ENCODE data around the gene CEP170. TPM values are rescaled to one million over a fixed set of nuclear protein-coding genes. Genes with fewer than 3 reads are reported as not detected.

Gene CEP170
- polyA plus RNA-seq, 1 donor from 2014 or later, result 403 TPM

- Histone ChIP-seq H3K79me2 (replicated peaks; ENCODE audit: insufficient read depth, low read length) (no peaks in the 10 kb centered on the region), H3K9me3 (ENCODE audit: low read length) (no peaks in the 10 kb centered on the region), H3K9me2 (ENCODE audit: insufficient read depth, low read length) (no peaks in the 10 kb centered on the region), H3F3A (ENCODE audit: insufficient read depth, low read length, poor library complexity, severe bottlenecking) (no peaks in the 10 kb centered on the region), H3K36me3 (ENCODE audit: insufficient read depth, low read length) (no peaks in the 10 kb centered on the region), H3K4me2 (ENCODE audit: low read length) (no peak overlapping the region), H2AFZ (ENCODE audit: low read depth, low read length) (no peak overlapping the region), H3K4me3 (ENCODE audit: low read length) (no peak overlapping the region), H3K27ac (ENCODE audit: low read length) (no peak overlapping the region), H3K9ac (ENCODE audit: low read length) (no peak overlapping the region), H3K27me3 (ENCODE audit: insufficient read depth, low read depth, low read length) (no peaks in the 10 kb centered on the region), H4K20me1 (ENCODE audit: insufficient read depth) (no peaks in the 10 kb centered on the region)
- no peak for TF ChIP-seq EZH2 (IDR thresholded peaks at IDR 0.05; ENCODE audit: borderline replicate concordance, insufficient read depth, low read length, poor library complexity, severe bottlenecking)
- TF ChIP-seq RAD21 (conservative IDR thresholded peaks at IDR 0.05), result no peak
- no peak for TF ChIP-seq POLR2AphosphoS5 (IDR thresholded peaks at IDR 0.05)
- TF ChIP-seq MXI1 (conservative IDR thresholded peaks at IDR 0.05; ENCODE audit: poor library complexity, severe bottlenecking), result no peak
- TF ChIP-seq TAF1 (IDR thresholded peaks at IDR 0.05; ENCODE audit: low read depth), result no peak
- no peak for TF ChIP-seq REST (IDR thresholded peaks at IDR 0.05; ENCODE audit: borderline replicate concordance)
- no peak for TF ChIP-seq SMC3 (conservative IDR thresholded peaks at IDR 0.05; ENCODE audit: poor library complexity)
- no peak for TF ChIP-seq CTCF (IDR thresholded peaks at IDR 0.05; ENCODE audit: poor library complexity, severe bottlenecking)
- no peak for TF ChIP-seq EP300 (conservative IDR thresholded peaks at IDR 0.05; ENCODE audit: poor library complexity, severe bottlenecking)
Measured at GRCh38 chr1:243270097-243270864, 15.2 kb upstream of the CEP170 start.

- Histone ChIP-seq H3K36me3 (ENCODE audit: insufficient read depth, low read length) (no peaks in the 10 kb centered on the region), H2AFZ (ENCODE audit: low read depth, low read length) (no peak overlapping the region), H3K4me2 (ENCODE audit: low read length) (no peak overlapping the region), H3K4me3 (ENCODE audit: low read length) (no peak overlapping the region), H3K27ac (ENCODE audit: low read length) (no peak overlapping the region), H3K9ac (ENCODE audit: low read length) (no peak overlapping the region), H3K79me2 (replicated peaks; ENCODE audit: insufficient read depth, low read length) (no peaks in the 10 kb centered on the region), H3K9me2 (ENCODE audit: insufficient read depth, low read length) (no peaks in the 10 kb centered on the region), H3K27me3 (ENCODE audit: insufficient read depth, low read depth, low read length) (no peaks in the 10 kb centered on the region), H3F3A (ENCODE audit: insufficient read depth, low read length, poor library complexity, severe bottlenecking) (no peaks in the 10 kb centered on the region), H3K9me3 (ENCODE audit: low read length) (no peaks in the 10 kb centered on the region), H4K20me1 (ENCODE audit: insufficient read depth) (no peaks in the 10 kb centered on the region)
- no peak for TF ChIP-seq RAD21 (conservative IDR thresholded peaks at IDR 0.05)
- TF ChIP-seq TAF1 (IDR thresholded peaks at IDR 0.05; ENCODE audit: low read depth), result no peak
Measured at GRCh38 chr1:243269461-243269801, 14.3 kb upstream of the CEP170 start.
